Natural killer cell (primary cell): ENCODE results near the gene GNG7. TPM values are rescaled to one million over a fixed set of nuclear protein-coding genes. Genes with fewer than 3 reads are reported as not detected.

Source experiments
- ATAC-seq, 3 donors: fragments of 150-1000 bp in 2 of 3; fragments of 200-7000 bp in 1 of 3; cut with Tn5 transposase; 1 replicate in 1 of 3; 2 replicates in 2 of 3; pipeline ENCODE4 v1.10.0; 2021; ENCODE audit warnings: mild to moderate bottlenecking in 2 of 3, moderate library complexity in 2 of 3
- DNase-seq, 2 donors: peaks; one replicate each; pipeline versions ENCODE4 v3.0.0 to v3.0.0-alpha.2; 2013 to 2021; ENCODE audit warnings: mixed read lengths in 1 of 2
- H3K27ac ChIP-seq: one replicate; pipeline ENCODE4 v1.5.1; 2013; ENCODE audit warnings: mild to moderate bottlenecking, low read length
- H3K27me3 ChIP-seq: one replicate; pipeline ENCODE4 v1.6.1; 2013; ENCODE audit warnings: low read length; ENCODE audit not compliant: control insufficient read depth, insufficient read depth
- H3K36me3 ChIP-seq: one replicate; pipeline ENCODE4 v1.6.1; 2013; ENCODE audit warnings: low read length; ENCODE audit not compliant: control insufficient read depth, insufficient read depth
- H3K4me1 ChIP-seq: one replicate; pipeline ENCODE4 v1.6.1; 2013; ENCODE audit warnings: low read length; ENCODE audit not compliant: control insufficient read depth, insufficient read depth
- H3K4me3 ChIP-seq: one replicate; pipeline ENCODE4 v1.5.1; 2013; ENCODE audit warnings: low read length
- H3K9me3 ChIP-seq: one replicate; pipeline ENCODE4 v1.6.1; 2013; ENCODE audit warnings: low read length; ENCODE audit not compliant: control insufficient read depth, insufficient read depth
- H3K27ac Mint-ChIP-seq, 2 donors: one replicate each; pipeline ENCODE4 v1.8.0; 2022; ENCODE audit warnings: mild to moderate bottlenecking in 2 of 2, mixed read lengths in 2 of 2, moderate library complexity in 1 of 2
- H3K27me3 Mint-ChIP-seq, 2 donors: one replicate each; pipeline ENCODE4 v1.8.0; 2022; ENCODE audit warnings: low read depth in 2 of 2, mixed read lengths in 2 of 2
- H3K36me3 Mint-ChIP-seq: one replicate; pipeline ENCODE4 v1.8.0; 2022; ENCODE audit warnings: mixed read lengths
- H3K4me1 Mint-ChIP-seq, 2 donors: one replicate each; pipeline ENCODE4 v1.8.0; 2022; ENCODE audit warnings: mixed read lengths in 2 of 2
- H3K4me3 Mint-ChIP-seq: one replicate; pipeline ENCODE4 v1.8.0; 2022; ENCODE audit warnings: mild to moderate bottlenecking, moderate library complexity, mixed read lengths
- H3K9me3 Mint-ChIP-seq, 2 donors: one replicate each; pipeline ENCODE4 v1.8.0; 2022; ENCODE audit warnings: mixed read lengths in 2 of 2
- WGBS: methylation state at CpG from one replicate; pipeline ENCODE4 v1.1.7; 2013; ENCODE audit warnings: missing lambda C conversion rate; ENCODE audit not compliant: insufficient coverage; 5-methylcytosine and 5-hydroxymethylcytosine counted together
- intact Hi-C: fragments of 100-400 bp; cut with micrococcal nuclease; formaldehyde crosslinking; loops from one replicate; pipeline ENCODE4 v1.14.2; 2022
- total RNA-seq, 4 donors: library from RNA; stranded (reverse); fragments of 120-200 nt in 1 of 4; gene quantifications; one replicate each; pipeline versions ENCODE4 v1.2.3 to v1.2.4, GENCODE V29; 2013 to 2022
- TF ChIP-seq, protein P1 (sequence below): fragments of 200-600 bp; IDR thresholded peaks from one replicate; pipeline ENCODE4 v1.8.0; 2022; ENCODE audit warnings: antibody characterized with exemption

The GNG7 gene
- total RNA-seq, 3 donors from 2014 or later (not counting 1 experiment from before 2014, with no cell fraction given): 0.75 to 4.8 (median 1.5) TPM

DNA sequence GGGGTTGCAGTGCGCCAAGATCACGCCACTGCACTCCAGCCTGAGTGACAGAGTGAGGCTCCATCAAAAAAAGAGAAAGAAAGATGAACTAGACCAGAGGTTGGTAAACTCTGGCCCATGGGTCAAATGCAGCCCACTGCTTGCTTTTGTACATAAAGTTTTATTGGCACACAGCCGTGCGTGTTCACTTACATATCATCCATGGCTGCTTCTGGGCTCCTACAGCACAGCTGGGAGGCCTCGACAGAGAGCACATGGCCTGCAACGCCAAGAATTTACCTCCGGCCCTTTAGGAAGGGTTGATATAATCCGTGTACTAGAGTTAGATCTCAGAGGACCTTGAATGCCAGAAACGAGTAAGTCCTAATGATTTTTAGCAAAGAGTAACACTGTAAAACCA lies 46.0 kb downstream of the GNG7 start:
- Mint-ChIP-seq H3K4me1 (no peaks in the 10 kb centered on the region), H3K27me3 (peaks cover 2 to 8% of the 10 kb centered on the region in 2 donors), H3K27ac (no peak overlapping the region), H3K36me3 (no peaks in the 10 kb centered on the region), H3K4me3 (no peak overlapping the region), H3K9me3 (peaks cover 0 to 2% of the 10 kb centered on the region in 2 donors)
- no peaks in the 10 kb centered on the region for H3K27me3 ChIP-seq
- intact Hi-C loops: no loop called here
- ATAC-seq (no peak), DNase-seq (no peak)
- no peak overlapping the region for H3K27ac ChIP-seq
- H3K4me1 ChIP-seq: no peaks in the 10 kb centered on the region
- no peaks in the 10 kb centered on the region for H3K36me3 ChIP-seq
- no peak overlapping the region for H3K4me3 ChIP-seq
- peaks cover under 1% of the 10 kb centered on the region for H3K9me3 ChIP-seq
- 92% methylated on average over 9 of the region's 9 CpGs for WGBS
- TF ChIP-seq, protein P1, sequence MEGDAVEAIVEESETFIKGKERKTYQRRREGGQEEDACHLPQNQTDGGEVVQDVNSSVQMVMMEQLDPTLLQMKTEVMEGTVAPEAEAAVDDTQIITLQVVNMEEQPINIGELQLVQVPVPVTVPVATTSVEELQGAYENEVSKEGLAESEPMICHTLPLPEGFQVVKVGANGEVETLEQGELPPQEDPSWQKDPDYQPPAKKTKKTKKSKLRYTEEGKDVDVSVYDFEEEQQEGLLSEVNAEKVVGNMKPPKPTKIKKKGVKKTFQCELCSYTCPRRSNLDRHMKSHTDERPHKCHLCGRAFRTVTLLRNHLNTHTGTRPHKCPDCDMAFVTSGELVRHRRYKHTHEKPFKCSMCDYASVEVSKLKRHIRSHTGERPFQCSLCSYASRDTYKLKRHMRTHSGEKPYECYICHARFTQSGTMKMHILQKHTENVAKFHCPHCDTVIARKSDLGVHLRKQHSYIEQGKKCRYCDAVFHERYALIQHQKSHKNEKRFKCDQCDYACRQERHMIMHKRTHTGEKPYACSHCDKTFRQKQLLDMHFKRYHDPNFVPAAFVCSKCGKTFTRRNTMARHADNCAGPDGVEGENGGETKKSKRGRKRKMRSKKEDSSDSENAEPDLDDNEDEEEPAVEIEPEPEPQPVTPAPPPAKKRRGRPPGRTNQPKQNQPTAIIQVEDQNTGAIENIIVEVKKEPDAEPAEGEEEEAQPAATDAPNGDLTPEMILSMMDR: no peak

DNA sequence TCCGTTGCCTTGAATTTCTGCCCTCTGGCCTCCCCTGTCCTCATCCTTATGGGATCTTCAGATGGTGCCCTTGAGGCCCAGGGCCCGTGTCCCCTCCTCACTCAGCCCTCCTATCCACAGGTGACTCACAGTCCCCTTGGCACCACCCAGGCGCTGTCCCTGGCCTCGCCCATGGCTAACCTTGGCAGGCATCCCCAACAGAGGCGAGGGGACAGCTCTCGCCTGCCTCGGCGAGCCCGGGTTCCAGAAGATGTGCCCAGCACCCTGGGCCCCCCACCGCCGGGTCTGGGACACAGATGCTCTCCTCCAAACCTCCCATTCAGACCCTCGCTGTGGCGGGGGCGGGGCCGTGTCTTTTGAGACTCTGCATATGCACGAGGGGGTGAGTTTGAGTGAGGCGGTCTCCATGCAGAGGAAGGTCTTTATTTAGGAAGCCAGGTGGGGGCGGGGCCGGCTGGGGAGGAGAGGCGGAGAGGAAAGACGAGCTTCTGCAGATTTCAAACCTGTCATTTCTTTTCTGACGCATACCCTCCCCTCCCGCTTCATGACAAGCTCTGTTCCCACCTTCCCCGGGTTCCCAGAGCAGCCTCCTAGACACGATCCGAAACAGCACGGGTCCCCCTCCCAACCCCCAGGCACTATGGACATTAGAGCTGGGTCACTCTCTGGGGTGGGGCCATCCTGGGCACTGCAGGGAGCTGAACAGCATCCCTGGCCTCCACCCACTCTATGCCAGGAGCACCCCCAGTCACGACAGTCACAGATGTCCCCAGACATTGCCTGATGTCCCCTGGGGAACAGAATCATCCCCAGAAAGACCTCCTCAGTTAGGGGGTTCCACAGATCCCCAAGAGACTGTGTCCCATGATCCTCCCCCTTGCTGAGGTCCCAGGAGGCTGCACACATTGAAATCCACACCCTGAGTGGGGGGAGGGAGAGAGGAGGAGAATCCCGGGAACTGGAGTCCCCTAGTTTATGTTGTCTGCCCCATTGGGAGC lies 48.5 kb downstream of the GNG7 start:
- DNase-seq (no peak), ATAC-seq (no peak)
- TF ChIP-seq, protein P1: no peak
- Mint-ChIP-seq H3K36me3 (no peaks in the 10 kb centered on the region), H3K9me3 (no peaks in the 10 kb centered on the region), H3K4me3 (no peak overlapping the region), H3K27me3 (peaks cover 2 to 8% of the 10 kb centered on the region in 2 donors), H3K4me1 (no peaks in the 10 kb centered on the region), H3K27ac (no peak overlapping the region)
- Histone ChIP-seq H3K4me3 (no peak overlapping the region), H3K27ac (no peak overlapping the region), H3K9me3 (no peaks in the 10 kb centered on the region), H3K4me1 (no peaks in the 10 kb centered on the region), H3K27me3 (no peaks in the 10 kb centered on the region), H3K36me3 (no peaks in the 10 kb centered on the region)
- 88% methylated on average over 28 of the region's 29 CpGs for WGBS
- intact Hi-C loops: no loop called here

DNA sequence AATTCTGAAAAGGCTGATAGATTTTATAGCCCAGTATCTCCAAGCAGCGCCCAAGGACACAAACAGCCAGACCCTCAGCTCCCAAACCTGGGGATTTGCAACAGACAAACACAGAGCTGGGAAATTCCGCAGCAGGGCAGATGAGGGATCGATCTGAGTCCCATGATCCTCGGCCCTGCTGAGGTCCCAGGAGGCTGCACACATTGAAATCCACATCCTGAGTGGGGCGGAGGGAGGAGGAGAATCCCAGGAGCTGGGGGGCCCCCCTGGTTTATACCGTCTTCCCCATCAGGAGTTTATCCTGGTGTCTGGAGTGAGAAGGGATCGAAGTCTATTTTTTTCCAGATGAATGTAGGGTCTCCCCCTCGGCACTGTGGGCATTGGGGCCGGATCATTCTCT lies 49.3 kb downstream of the GNG7 start:
- DNase-seq (no peak), ATAC-seq (no peak)
- Mint-ChIP-seq H3K4me3 (no peak overlapping the region), H3K27ac (no peak overlapping the region), H3K4me1 (no peaks in the 10 kb centered on the region), H3K27me3 (peaks cover 2 to 3% of the 10 kb centered on the region in 2 donors), H3K9me3 (no peaks in the 10 kb centered on the region), H3K36me3 (no peaks in the 10 kb centered on the region)
- Histone ChIP-seq H3K27me3 (no peaks in the 10 kb centered on the region), H3K4me1 (no peaks in the 10 kb centered on the region), H3K4me3 (no peak overlapping the region), H3K27ac (no peak overlapping the region), H3K9me3 (no peaks in the 10 kb centered on the region), H3K36me3 (no peaks in the 10 kb centered on the region)
- 91% methylated on average over 9 of the region's 9 CpGs for WGBS
- intact Hi-C loops: no loop called here
- TF ChIP-seq, protein P1: no peak
